Fibroblast of lung (primary cell): ENCODE measurements around the gene RPE. TPM values are rescaled to one million over a fixed set of nuclear protein-coding genes. Genes with fewer than 3 reads are reported as not detected.

Experiments used
- DNase-seq, 2 donors: peaks; one replicate each; pipeline versions ENCODE4 v3.0.0 to v3.0.0-alpha.2; 2010; ENCODE audit warnings: low read depth in 2 of 2
- H2AFZ ChIP-seq: 2 replicates; pipeline ENCODE4 v1.5.1; 2012; ENCODE audit warnings: low read length, control low read depth, inconsistent platforms
- H3K27ac ChIP-seq: 2 replicates; pipeline ENCODE4 v1.5.1; 2011; ENCODE audit warnings: low read length, control low read depth; ENCODE audit not compliant: insufficient read depth
- H3K27me3 ChIP-seq: 2 replicates; pipeline ENCODE4 v1.5.1; 2011; ENCODE audit warnings: mild to moderate bottlenecking, low read length; ENCODE audit not compliant: control insufficient read depth, insufficient read depth
- H3K36me3 ChIP-seq: 2 replicates; pipeline ENCODE4 v1.5.1; 2011; ENCODE audit warnings: low read length; ENCODE audit not compliant: control insufficient read depth, insufficient read depth
- H3K4me1 ChIP-seq: 2 replicates; pipeline ENCODE4 v1.5.1; 2011; ENCODE audit warnings: low read length; ENCODE audit not compliant: control insufficient read depth, insufficient read depth; ENCODE audit errors: extremely low read depth
- H3K4me2 ChIP-seq: 2 replicates; pipeline ENCODE4 v1.5.1; 2011; ENCODE audit warnings: low read length, control low read depth; ENCODE audit not compliant: insufficient read depth; ENCODE audit errors: extremely low read depth
- H3K4me3 ChIP-seq, 4 experiments: fragments of 200-600 bp in 1 of 4; sonication (generic) in 1 of 4; replicated peaks in 1 of 4; 2 replicates each; pipeline ENCODE4 v1.5.1; 2011 to 2016; ENCODE audit warnings: low read length in 4 of 4, low read depth in 3 of 4, mild to moderate bottlenecking in 3 of 4, control low read depth in 2 of 4, inconsistent platforms in 1 of 4, mixed read lengths in 1 of 4; ENCODE audit not compliant: insufficient read depth in 1 of 4; ENCODE audit errors: control extremely low read depth in 1 of 4
- H3K79me2 ChIP-seq: 2 replicates; pipeline ENCODE4 v1.5.1; 2012; ENCODE audit warnings: mild to moderate bottlenecking, low read length, inconsistent platforms; ENCODE audit not compliant: control insufficient read depth, insufficient read depth
- H3K9ac ChIP-seq: 2 replicates; pipeline ENCODE4 v1.5.1; 2011; ENCODE audit warnings: mild to moderate bottlenecking, low read length, control low read depth; ENCODE audit not compliant: insufficient read depth
- H3K9me3 ChIP-seq: 2 replicates; pipeline ENCODE4 v1.5.1; 2012; ENCODE audit warnings: low read depth, low read length; ENCODE audit not compliant: control insufficient read depth, insufficient read depth
- H4K20me1 ChIP-seq: 2 replicates; pipeline ENCODE4 v1.5.1; 2011; ENCODE audit warnings: low read length; ENCODE audit not compliant: control insufficient read depth, insufficient read depth; ENCODE audit errors: extremely low read depth
- EZH2 ChIP-seq: IDR thresholded peaks from 2 replicates; pipeline ENCODE4 v1.5.1; 2012; ENCODE audit warnings: low read length, control low read depth, mild to moderate bottlenecking; ENCODE audit errors: missing control alignments
- polyA plus RNA-seq, 2 donors: library from polyadenylated mRNA; depleted of rRNA in 1 of 2; stranded (reverse) in 1 of 2; unstranded in 1 of 2; fragments of >200 nt; gene quantifications; 2 replicates each; pipeline ENCODE4 v1.2.1, GENCODE V29; 2011 to 2012; ENCODE audit warnings: missing spikeins in 1 of 2
- total RNA-seq: library from RNA; depleted of rRNA; stranded (reverse); fragments of >200 nt; gene quantifications from 2 replicates; pipeline ENCODE4 v1.2.1, GENCODE V29; 2014
- TF ChIP-seq, protein P1 (sequence below), 2 donors: IDR thresholded peaks in 1 of 2; conservative IDR thresholded peaks in 1 of 2; 1 replicate in 1 of 2; 2 replicates in 1 of 2; pipeline ENCODE4 v1.5.1; 2011 to 2012; ENCODE audit warnings: low read length in 2 of 2, control low read depth in 1 of 2, inconsistent platforms in 1 of 2, low read depth in 1 of 2, mild to moderate bottlenecking in 1 of 2

The RPE gene
- total and polyA plus RNA-seq, 2 donors (not counting 1 experiment from before 2014, with no cell fraction given), result 75.1 to 81.3 TPM

DNA sequence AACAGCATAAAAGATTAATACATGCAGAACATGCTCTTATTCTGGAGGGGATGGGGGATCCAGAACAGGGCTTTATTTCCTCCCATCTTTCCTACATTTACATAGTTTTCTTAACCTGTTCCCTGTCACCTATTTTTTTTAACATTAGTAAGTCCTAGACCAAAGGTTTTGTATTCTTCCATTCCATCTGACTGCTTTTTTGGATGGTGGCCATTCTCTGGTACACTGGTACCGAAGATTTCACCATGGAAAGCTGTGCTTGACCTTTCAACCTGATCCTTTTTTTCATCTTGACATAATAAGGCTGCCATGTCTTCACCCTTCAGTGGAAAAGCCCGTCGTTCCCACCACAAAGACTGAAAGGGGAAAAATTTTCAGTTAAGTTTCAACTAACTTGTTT is 20.4 kb downstream of the RPE start:
- TF ChIP-seq, protein P1, sequence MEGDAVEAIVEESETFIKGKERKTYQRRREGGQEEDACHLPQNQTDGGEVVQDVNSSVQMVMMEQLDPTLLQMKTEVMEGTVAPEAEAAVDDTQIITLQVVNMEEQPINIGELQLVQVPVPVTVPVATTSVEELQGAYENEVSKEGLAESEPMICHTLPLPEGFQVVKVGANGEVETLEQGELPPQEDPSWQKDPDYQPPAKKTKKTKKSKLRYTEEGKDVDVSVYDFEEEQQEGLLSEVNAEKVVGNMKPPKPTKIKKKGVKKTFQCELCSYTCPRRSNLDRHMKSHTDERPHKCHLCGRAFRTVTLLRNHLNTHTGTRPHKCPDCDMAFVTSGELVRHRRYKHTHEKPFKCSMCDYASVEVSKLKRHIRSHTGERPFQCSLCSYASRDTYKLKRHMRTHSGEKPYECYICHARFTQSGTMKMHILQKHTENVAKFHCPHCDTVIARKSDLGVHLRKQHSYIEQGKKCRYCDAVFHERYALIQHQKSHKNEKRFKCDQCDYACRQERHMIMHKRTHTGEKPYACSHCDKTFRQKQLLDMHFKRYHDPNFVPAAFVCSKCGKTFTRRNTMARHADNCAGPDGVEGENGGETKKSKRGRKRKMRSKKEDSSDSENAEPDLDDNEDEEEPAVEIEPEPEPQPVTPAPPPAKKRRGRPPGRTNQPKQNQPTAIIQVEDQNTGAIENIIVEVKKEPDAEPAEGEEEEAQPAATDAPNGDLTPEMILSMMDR (conservative IDR thresholded peaks at IDR 0.05 in 1 of 2, IDR thresholded peaks at IDR 0.05 in 1 of 2; ENCODE audit: low read depth in 1 of 2, low read length in 2 of 2), result no peak
- TF ChIP-seq EZH2, result no peak
- Histone ChIP-seq H3K9me3 (no peaks in the 10 kb centered on the region), H2AFZ (no peak overlapping the region), H3K36me3 (peaks cover 5% of the 10 kb centered on the region), H4K20me1 (no peaks in the 10 kb centered on the region), H3K9ac (no peak overlapping the region), H3K4me2 (no peak overlapping the region), H3K4me1 (no peaks in the 10 kb centered on the region), H3K27ac (no peak overlapping the region), H3K4me3 (no peak overlapping the region), H3K27me3 (no peaks in the 10 kb centered on the region), H3K79me2 (no peaks in the 10 kb centered on the region)
- DNase-seq, result no peak

DNA sequence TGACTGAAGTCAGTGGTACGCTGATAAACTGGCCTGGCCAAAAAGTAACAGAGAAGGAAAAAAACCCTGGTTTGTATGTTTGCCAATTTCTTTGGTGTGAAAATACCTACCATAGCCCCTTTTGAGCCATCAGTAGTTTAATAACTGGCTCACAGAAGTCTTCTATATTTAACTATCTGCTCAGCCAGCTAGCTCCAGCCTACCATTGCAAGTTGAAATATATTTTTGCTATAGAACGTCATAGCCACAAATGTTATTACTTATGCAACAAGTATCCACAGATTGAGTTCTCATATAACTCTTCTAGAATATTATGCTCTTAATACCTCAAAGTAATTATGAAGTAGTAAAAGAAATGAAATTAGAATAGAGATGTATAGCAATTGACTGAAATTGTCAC is 25.2 kb downstream of the RPE start:
- Histone ChIP-seq H4K20me1 (no peaks in the 10 kb centered on the region), H2AFZ (no peak overlapping the region), H3K36me3 (no peaks in the 10 kb centered on the region), H3K4me3 (no peak overlapping the region), H3K27me3 (no peaks in the 10 kb centered on the region), H3K27ac (no peak overlapping the region), H3K79me2 (no peaks in the 10 kb centered on the region), H3K4me1 (no peaks in the 10 kb centered on the region), H3K9ac (no peak overlapping the region), H3K4me2 (no peak overlapping the region), H3K9me3 (no peaks in the 10 kb centered on the region)
- DNase-seq, result no peak
- no peak for TF ChIP-seq EZH2
- TF ChIP-seq, protein P1 (conservative IDR thresholded peaks at IDR 0.05 in 1 of 2, IDR thresholded peaks at IDR 0.05 in 1 of 2; ENCODE audit: low read depth in 1 of 2, low read length in 2 of 2), result no peak

DNA sequence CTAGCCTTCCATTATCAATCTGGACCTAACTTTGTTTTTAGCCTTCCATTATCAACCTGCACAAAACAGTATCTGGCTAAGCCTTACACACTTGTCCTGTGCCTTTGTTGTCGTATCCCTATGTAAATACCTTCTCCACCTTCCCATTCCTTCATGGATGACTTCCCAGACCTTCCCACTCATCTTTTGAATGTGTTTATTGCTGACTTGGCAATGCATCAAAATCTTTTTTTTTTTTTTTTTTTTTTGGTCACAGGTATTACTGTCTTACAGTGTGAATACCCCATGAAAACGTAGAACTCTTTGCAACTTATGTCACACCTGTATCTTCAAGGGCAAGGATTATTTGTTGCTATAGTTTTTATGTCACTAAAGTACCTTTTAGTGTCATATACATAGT is 25.7 kb downstream of the RPE start:
- Histone ChIP-seq H4K20me1 (no peaks in the 10 kb centered on the region), H3K79me2 (no peaks in the 10 kb centered on the region), H3K9me3 (no peaks in the 10 kb centered on the region), H3K9ac (no peak overlapping the region), H3K4me3 (no peak overlapping the region), H3K27ac (no peak overlapping the region), H3K4me2 (no peak overlapping the region), H3K4me1 (no peaks in the 10 kb centered on the region), H3K36me3 (no peaks in the 10 kb centered on the region), H3K27me3 (no peaks in the 10 kb centered on the region), H2AFZ (no peak overlapping the region)
- TF ChIP-seq, protein P1 (conservative IDR thresholded peaks at IDR 0.05 in 1 of 2, IDR thresholded peaks at IDR 0.05 in 1 of 2; ENCODE audit: low read depth in 1 of 2, low read length in 2 of 2), result no peak
- TF ChIP-seq EZH2, result no peak
- DNase-seq, result no peak
